SHP77 treated with DMSO at 0.1 percent for 48 hours (cell line): ENCODE measurements around the gene PEX5L.

ENCODE experiments used
- DNase-seq: peaks from one replicate; lab custom pipeline; 2025; lab: John Stamatoyannopoulos, UW

The PEX5L gene

GRCh38 chr3:179771797-179772196 lies 264.9 kb downstream of the PEX5L start:
- DNase-seq, result no peak

GRCh38 chr3:179769411-179770247 lies 267.1 kb downstream of the PEX5L start:
- DNase-seq, result no peak

GRCh38 chr3:179768080-179768479 lies 268.7 kb downstream of the PEX5L start:
- DNase-seq, result peak; percentile 29

- no peak for DNase-seq
These were observed 270.2 kb downstream of the PEX5L start for GRCh38 chr3:179766416-179767133.

GRCh38 chr3:179765396-179765795 lies 271.3 kb downstream of the PEX5L start:
- DNase-seq, result no peak

GRCh38 chr3:179760944-179761343 lies 275.8 kb downstream of the PEX5L start:
- DNase-seq, result peak; percentile 0

GRCh38 chr3:179750720-179751328 lies 285.9 kb downstream of the PEX5L start:
- DNase-seq, result no peak

- no peak for DNase-seq
These were observed 291.0 kb downstream of the PEX5L start for GRCh38 chr3:179745716-179746115.

- no peak for DNase-seq
These were observed 291.7 kb downstream of the PEX5L start for GRCh38 chr3:179745079-179745478.
